GM12878 (cell line): Measurements from ENCODE around the gene C9orf72. TPM values are rescaled to one million over a fixed set of nuclear protein-coding genes. Genes with fewer than 3 reads are reported as not detected.

Experiments used
- BRCA1 ChIP-seq: IDR thresholded peaks from 2 replicates; pipeline ENCODE4 v1.6.1; 2011; ENCODE audit warnings: low read depth, low read length, improper control_type of control experiment
- CBX3 ChIP-seq: fragments of 200-600 bp; sonication (generic); IDR thresholded peaks from 2 replicates; pipeline ENCODE4 v1.6.1; 2016; ENCODE audit warnings: low read depth, borderline replicate concordance
- GABPA ChIP-seq: IDR thresholded peaks from 2 replicates; pipeline ENCODE4 v1.6.1; 2014; ENCODE audit warnings: antibody characterized with exemption, low read depth, mild to moderate bottlenecking, inconsistent platforms
- MTA2 ChIP-seq: fragments of 450-650 bp; IDR thresholded peaks from 2 replicates; pipeline ENCODE4 v1.6.1; 2016; ENCODE audit warnings: low read depth, mild to moderate bottlenecking, moderate library complexity
- MYB ChIP-seq: fragments of 150-350 bp; IDR thresholded peaks from 2 replicates; pipeline ENCODE4 v1.6.1; 2014; ENCODE audit warnings: mild to moderate bottlenecking, low read depth, low read length, borderline replicate concordance
- NFYA ChIP-seq: IDR thresholded peaks from 2 replicates; pipeline ENCODE4 v1.6.1; 2011; ENCODE audit warnings: low read depth, mild to moderate bottlenecking, low read length, improper control_type of control experiment, borderline replicate concordance
- POLR2AphosphoS2 ChIP-seq: IDR thresholded peaks from 2 replicates; pipeline ENCODE4 v1.6.1; 2011; ENCODE audit warnings: low read depth, mild to moderate bottlenecking, low read length, improper control_type of control experiment, moderate library complexity
- RB1 ChIP-seq: fragments of 450-650 bp; formaldehyde crosslinking; IDR thresholded peaks from 2 replicates; pipeline ENCODE4 v1.6.1; 2017; ENCODE audit warnings: mild to moderate bottlenecking, borderline replicate concordance
- TBL1XR1 ChIP-seq: IDR thresholded peaks from 2 replicates; pipeline ENCODE4 v1.6.1; 2012; ENCODE audit warnings: low read depth, low read length, improper control_type of control experiment
- TCF3 ChIP-seq: IDR thresholded peaks from 2 replicates; pipeline ENCODE4 v1.6.1; 2012; ENCODE audit warnings: low read depth, mild to moderate bottlenecking, low read length, borderline replicate concordance; ENCODE audit not compliant: insufficient read depth
- TCF7 ChIP-seq: IDR thresholded peaks from 2 replicates; pipeline ENCODE4 v1.6.1; 2014; ENCODE audit warnings: antibody characterized with exemption, borderline replicate concordance
- ZBTB40 ChIP-seq: fragments of 450-650 bp; IDR thresholded peaks from 2 replicates; pipeline ENCODE4 v1.6.1; 2016; ENCODE audit warnings: mild to moderate bottlenecking, moderate library complexity, borderline replicate concordance
- polyA plus RNA-seq, 11 experiments: library from polyadenylated mRNA; depleted of rRNA in 4 of 11; unstranded in 6 of 11; stranded (reverse) in 5 of 11; fragments of >200 nt; fragmentation: Nextera tagmentation in 4 of 11; fragmentation: Illumina TruSeq in 1 of 11; extraction: Ambion mirVana in 4 of 11; extraction: Trizol in 1 of 11; gene quantifications; 1 replicate in 1 of 11; 2 replicates in 10 of 11; pipeline versions ENCODE4 v1.2.1 to v1.2.3, GENCODE V29; 2011 to 2016; ENCODE audit warnings: inconsistent platforms in 2 of 11, missing spikeins in 2 of 11, low read depth in 1 of 11
- total RNA-seq, 4 experiments: library from RNA; depleted of rRNA in 3 of 4; stranded (reverse); fragments of >200 nt in 3 of 4; fragmentation: Illumina TruSeq in 1 of 4; extraction: Trizol in 1 of 4; gene quantifications; 2 replicates each; pipeline versions ENCODE4 v1.2.1 to v1.2.3, GENCODE V29; 2013 to 2021
- TF ChIP-seq, protein P1 (sequence below): fragments of 450-650 bp; IDR thresholded peaks from 2 replicates; pipeline ENCODE4 v1.6.1; 2014; ENCODE audit warnings: mild to moderate bottlenecking
- TF ChIP-seq, protein P2 (sequence below): IDR thresholded peaks from 2 replicates; pipeline ENCODE4 v1.6.1; 2012; ENCODE audit warnings: improper control_type of control experiment, low read depth, low read length; ENCODE audit not compliant: insufficient replicate concordance
- TF ChIP-seq, protein P3 (sequence below): fragments of 450-650 bp; conservative IDR thresholded peaks from 2 replicates; pipeline ENCODE4 v1.6.1; 2017; ENCODE audit warnings: mild to moderate bottlenecking, moderate library complexity

C9orf72 gene
- total and polyA plus RNA-seq, 10 of the 15 experiments (the other 5 are each of a cell fraction or from before 2014, with no cell fraction given), result 4.8 to 9.0 (median 6.4) TPM

DNA sequence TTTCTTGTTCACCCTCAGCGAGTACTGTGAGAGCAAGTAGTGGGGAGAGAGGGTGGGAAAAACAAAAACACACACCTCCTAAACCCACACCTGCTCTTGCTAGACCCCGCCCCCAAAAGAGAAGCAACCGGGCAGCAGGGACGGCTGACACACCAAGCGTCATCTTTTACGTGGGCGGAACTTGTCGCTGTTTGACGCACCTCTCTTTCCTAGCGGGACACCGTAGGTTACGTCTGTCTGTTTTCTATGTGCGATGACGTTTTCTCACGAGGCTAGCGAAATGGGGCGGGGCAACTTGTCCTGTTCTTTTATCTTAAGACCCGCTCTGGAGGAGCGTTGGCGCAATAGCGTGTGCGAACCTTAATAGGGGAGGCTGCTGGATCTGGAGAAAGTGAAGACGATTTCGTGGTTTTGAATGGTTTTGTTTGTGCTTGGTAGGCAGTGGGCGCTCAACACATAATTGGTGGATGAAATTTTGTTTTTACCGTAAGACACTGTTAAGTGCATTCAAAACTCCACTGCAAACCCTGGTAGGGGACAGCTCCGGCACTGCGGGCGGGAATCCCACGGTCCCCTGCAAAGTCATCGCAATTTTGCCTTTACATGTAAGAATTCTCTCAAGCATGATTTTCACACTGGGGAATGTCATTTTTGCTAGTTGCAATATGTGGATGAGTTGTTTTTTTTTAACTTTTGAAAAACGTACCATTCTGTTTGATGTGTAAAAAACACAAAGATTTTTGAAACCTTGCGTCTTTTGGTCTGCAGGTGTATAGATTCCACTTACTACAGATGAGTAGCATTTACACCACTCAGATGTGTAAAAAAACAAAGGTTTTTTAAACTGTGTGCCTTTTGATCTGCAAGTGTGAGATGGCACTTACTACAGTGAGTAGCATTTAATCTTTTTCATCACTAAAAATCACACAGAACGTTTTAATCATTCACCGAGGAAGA lies 631 bp upstream of the C9orf72 start (continued):
- TF ChIP-seq GABPA, result peak; percentile 79
- 0 out of 2 replicates have a peak, but pooled peaks have one; percentile 51 for TF ChIP-seq POLR2AphosphoS2
- no peak for TF ChIP-seq NFYA
- TF ChIP-seq, protein P1, sequence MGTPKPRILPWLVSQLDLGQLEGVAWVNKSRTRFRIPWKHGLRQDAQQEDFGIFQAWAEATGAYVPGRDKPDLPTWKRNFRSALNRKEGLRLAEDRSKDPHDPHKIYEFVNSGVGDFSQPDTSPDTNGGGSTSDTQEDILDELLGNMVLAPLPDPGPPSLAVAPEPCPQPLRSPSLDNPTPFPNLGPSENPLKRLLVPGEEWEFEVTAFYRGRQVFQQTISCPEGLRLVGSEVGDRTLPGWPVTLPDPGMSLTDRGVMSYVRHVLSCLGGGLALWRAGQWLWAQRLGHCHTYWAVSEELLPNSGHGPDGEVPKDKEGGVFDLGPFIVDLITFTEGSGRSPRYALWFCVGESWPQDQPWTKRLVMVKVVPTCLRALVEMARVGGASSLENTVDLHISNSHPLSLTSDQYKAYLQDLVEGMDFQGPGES, result no peak
- TF ChIP-seq, protein P2, sequence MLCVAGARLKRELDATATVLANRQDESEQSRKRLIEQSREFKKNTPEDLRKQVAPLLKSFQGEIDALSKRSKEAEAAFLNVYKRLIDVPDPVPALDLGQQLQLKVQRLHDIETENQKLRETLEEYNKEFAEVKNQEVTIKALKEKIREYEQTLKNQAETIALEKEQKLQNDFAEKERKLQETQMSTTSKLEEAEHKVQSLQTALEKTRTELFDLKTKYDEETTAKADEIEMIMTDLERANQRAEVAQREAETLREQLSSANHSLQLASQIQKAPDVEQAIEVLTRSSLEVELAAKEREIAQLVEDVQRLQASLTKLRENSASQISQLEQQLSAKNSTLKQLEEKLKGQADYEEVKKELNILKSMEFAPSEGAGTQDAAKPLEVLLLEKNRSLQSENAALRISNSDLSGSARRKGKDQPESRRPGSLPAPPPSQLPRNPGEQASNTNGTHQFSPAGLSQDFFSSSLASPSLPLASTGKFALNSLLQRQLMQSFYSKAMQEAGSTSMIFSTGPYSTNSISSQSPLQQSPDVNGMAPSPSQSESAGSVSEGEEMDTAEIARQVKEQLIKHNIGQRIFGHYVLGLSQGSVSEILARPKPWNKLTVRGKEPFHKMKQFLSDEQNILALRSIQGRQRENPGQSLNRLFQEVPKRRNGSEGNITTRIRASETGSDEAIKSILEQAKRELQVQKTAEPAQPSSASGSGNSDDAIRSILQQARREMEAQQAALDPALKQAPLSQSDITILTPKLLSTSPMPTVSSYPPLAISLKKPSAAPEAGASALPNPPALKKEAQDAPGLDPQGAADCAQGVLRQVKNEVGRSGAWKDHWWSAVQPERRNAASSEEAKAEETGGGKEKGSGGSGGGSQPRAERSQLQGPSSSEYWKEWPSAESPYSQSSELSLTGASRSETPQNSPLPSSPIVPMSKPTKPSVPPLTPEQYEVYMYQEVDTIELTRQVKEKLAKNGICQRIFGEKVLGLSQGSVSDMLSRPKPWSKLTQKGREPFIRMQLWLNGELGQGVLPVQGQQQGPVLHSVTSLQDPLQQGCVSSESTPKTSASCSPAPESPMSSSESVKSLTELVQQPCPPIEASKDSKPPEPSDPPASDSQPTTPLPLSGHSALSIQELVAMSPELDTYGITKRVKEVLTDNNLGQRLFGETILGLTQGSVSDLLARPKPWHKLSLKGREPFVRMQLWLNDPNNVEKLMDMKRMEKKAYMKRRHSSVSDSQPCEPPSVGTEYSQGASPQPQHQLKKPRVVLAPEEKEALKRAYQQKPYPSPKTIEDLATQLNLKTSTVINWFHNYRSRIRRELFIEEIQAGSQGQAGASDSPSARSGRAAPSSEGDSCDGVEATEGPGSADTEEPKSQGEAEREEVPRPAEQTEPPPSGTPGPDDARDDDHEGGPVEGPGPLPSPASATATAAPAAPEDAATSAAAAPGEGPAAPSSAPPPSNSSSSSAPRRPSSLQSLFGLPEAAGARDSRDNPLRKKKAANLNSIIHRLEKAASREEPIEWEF, result no peak
- TF ChIP-seq TCF3, result peak; percentile 34; the same call in 1 of the 2 replicates
- no peak for TF ChIP-seq TCF7
- TF ChIP-seq BRCA1, result no peak
- peak; percentile 18; the same call in 1 of the 2 replicates for TF ChIP-seq TBL1XR1
- TF ChIP-seq CBX3, result no peak
- TF ChIP-seq ZBTB40, result peak; percentile 66; the same call in 1 of the 2 replicates
- peak; percentile 84; the same call in 1 of the 2 replicates for TF ChIP-seq RB1
- TF ChIP-seq MYB, result no peak
- TF ChIP-seq, protein P3, sequence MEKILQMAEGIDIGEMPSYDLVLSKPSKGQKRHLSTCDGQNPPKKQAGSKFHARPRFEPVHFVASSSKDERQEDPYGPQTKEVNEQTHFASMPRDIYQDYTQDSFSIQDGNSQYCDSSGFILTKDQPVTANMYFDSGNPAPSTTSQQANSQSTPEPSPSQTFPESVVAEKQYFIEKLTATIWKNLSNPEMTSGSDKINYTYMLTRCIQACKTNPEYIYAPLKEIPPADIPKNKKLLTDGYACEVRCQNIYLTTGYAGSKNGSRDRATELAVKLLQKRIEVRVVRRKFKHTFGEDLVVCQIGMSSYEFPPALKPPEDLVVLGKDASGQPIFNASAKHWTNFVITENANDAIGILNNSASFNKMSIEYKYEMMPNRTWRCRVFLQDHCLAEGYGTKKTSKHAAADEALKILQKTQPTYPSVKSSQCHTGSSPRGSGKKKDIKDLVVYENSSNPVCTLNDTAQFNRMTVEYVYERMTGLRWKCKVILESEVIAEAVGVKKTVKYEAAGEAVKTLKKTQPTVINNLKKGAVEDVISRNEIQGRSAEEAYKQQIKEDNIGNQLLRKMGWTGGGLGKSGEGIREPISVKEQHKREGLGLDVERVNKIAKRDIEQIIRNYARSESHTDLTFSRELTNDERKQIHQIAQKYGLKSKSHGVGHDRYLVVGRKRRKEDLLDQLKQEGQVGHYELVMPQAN, result peak; percentile 68
- no peak for TF ChIP-seq MTA2
